Trophoblast cell (in vitro differentiated cells and primary cell): Measurements from ENCODE around the gene GADD45B.

Experiments used
- DNase-seq, 2 donors: peaks; one replicate each; pipeline ENCODE4 v3.0.0-alpha.2; 2016
- H2AFZ ChIP-seq: 2 replicates; pipeline ENCODE4 v1.6.1; 2013; ENCODE audit warnings: low read length, moderate library complexity, mild to moderate bottlenecking; ENCODE audit not compliant: insufficient read depth, poor library complexity
- H2AK5ac ChIP-seq: 2 replicates; pipeline ENCODE4 v1.6.1; 2013; ENCODE audit warnings: mild to moderate bottlenecking, low read length
- H2BK120ac ChIP-seq: 2 replicates; pipeline ENCODE4 v1.6.1; 2013; ENCODE audit warnings: low read length, mild to moderate bottlenecking, moderate library complexity; ENCODE audit not compliant: insufficient read depth, poor library complexity
- H2BK12ac ChIP-seq: 2 replicates; pipeline ENCODE4 v1.6.1; 2013; ENCODE audit warnings: mild to moderate bottlenecking, low read length, moderate library complexity
- H2BK5ac ChIP-seq: 2 replicates; pipeline ENCODE4 v1.6.1; 2013; ENCODE audit warnings: low read length, low read depth, moderate library complexity, mild to moderate bottlenecking; ENCODE audit not compliant: poor library complexity
- H3K14ac ChIP-seq: 2 replicates; pipeline ENCODE4 v1.6.1; 2013; ENCODE audit warnings: mild to moderate bottlenecking, low read length
- H3K18ac ChIP-seq: 2 replicates; pipeline ENCODE4 v1.6.1; 2013; ENCODE audit warnings: mild to moderate bottlenecking, low read length
- H3K23ac ChIP-seq: 2 replicates; pipeline ENCODE4 v1.6.1; 2013; ENCODE audit warnings: low read length
- H3K27ac ChIP-seq: 2 replicates; pipeline ENCODE4 v1.5.1; 2013; ENCODE audit warnings: low read depth, mild to moderate bottlenecking, inconsistent platforms, low read length, moderate library complexity
- H3K27me3 ChIP-seq: 2 replicates; pipeline ENCODE4 v1.6.1; 2013; ENCODE audit warnings: inconsistent platforms, mild to moderate bottlenecking, low read length, moderate library complexity; ENCODE audit not compliant: insufficient read depth
- H3K36me3 ChIP-seq, 2 experiments: 1 replicate in 1 of 2; 2 replicates in 1 of 2; pipeline ENCODE4 v1.6.1; 2013; ENCODE audit warnings: low read length in 2 of 2, mild to moderate bottlenecking in 2 of 2, moderate library complexity in 1 of 2; ENCODE audit not compliant: insufficient read depth in 2 of 2, control insufficient read depth in 1 of 2
- H3K4ac ChIP-seq: 2 replicates; pipeline ENCODE4 v1.6.1; 2013; ENCODE audit warnings: low read depth, mild to moderate bottlenecking, low read length, moderate library complexity
- H3K4me1 ChIP-seq, 2 experiments: 1 replicate in 1 of 2; 2 replicates in 1 of 2; pipeline ENCODE4 v1.6.1; 2013; ENCODE audit warnings: low read length in 2 of 2, mild to moderate bottlenecking in 2 of 2, moderate library complexity in 1 of 2; ENCODE audit not compliant: insufficient read depth in 2 of 2, control insufficient read depth in 1 of 2
- H3K4me2 ChIP-seq: 2 replicates; pipeline ENCODE4 v1.6.1; 2013; ENCODE audit warnings: inconsistent platforms, mild to moderate bottlenecking, low read length, moderate library complexity
- H3K4me3 ChIP-seq: 2 replicates; pipeline ENCODE4 v1.5.1; 2013; ENCODE audit warnings: mild to moderate bottlenecking, low read depth, low read length, inconsistent platforms
- H3K79me1 ChIP-seq: one replicate; pipeline ENCODE4 v1.6.1; 2013; ENCODE audit warnings: low read length
- H3K79me2 ChIP-seq: 2 replicates; pipeline ENCODE4 v1.6.1; 2013; ENCODE audit warnings: low read length, mild to moderate bottlenecking; ENCODE audit not compliant: control insufficient read depth, insufficient read depth, poor library complexity
- H3K9ac ChIP-seq: 2 replicates; pipeline ENCODE4 v1.6.1; 2013; ENCODE audit warnings: mild to moderate bottlenecking, low read length
- H3K9me3 ChIP-seq: 2 replicates; pipeline ENCODE4 v1.6.1; 2013; ENCODE audit warnings: low read depth, mild to moderate bottlenecking, control low read depth, inconsistent platforms, low read length; ENCODE audit not compliant: insufficient read depth
- H4K12ac ChIP-seq: 2 replicates; pipeline ENCODE4 v1.6.1; 2013; ENCODE audit warnings: low read depth, mild to moderate bottlenecking, low read length, moderate library complexity
- H4K8ac ChIP-seq: 2 replicates; pipeline ENCODE4 v1.6.1; 2013; ENCODE audit warnings: low read depth, mild to moderate bottlenecking, low read length, moderate library complexity
- H4K91ac ChIP-seq: one replicate; pipeline ENCODE4 v1.6.1; 2013; ENCODE audit warnings: low read depth, mild to moderate bottlenecking, low read length, moderate library complexity
- WGBS: extraction: QIAGEN DNeasy Blood & Tissue Kit; methylation state at CpG from one replicate; pipeline ENCODE4 v1.1.7; 2013; ENCODE audit warnings: missing lambda C conversion rate; ENCODE audit not compliant: insufficient read length, insufficient coverage; ENCODE audit errors: extremely low coverage; 5-methylcytosine and 5-hydroxymethylcytosine counted together

GADD45B gene

GRCh38 chr19:2441096-2441752, 34.7 kb upstream of the GADD45B start:
- peak overlapping the region; percentile 5 for H3K18ac ChIP-seq
- peak overlapping the region; percentile 19 for H3K4ac ChIP-seq
- H3K27me3 ChIP-seq = no peaks in the 10 kb centered on the region
- no peak for DNase-seq
- H4K91ac ChIP-seq = no peak overlapping the region
- no peaks in the 10 kb centered on the region for H3K79me1 ChIP-seq
- no peak overlapping the region for H2AFZ ChIP-seq
- no peak overlapping the region for H3K14ac ChIP-seq
- no peaks in the 10 kb centered on the region for H3K79me2 ChIP-seq
- H3K36me3 ChIP-seq = peaks cover 68 to 71% of the 10 kb centered on the region in 2 experiments
- no peaks in the 10 kb centered on the region for H3K4me1 ChIP-seq
- H4K12ac ChIP-seq = no peak overlapping the region
- H2BK12ac ChIP-seq = no peak overlapping the region
- no peak overlapping the region for H3K4me2 ChIP-seq
- no CpG with 5 or more reads among the region's 26 CpGs for WGBS
- H2BK5ac ChIP-seq = no peak overlapping the region
- H3K9ac ChIP-seq = no peak overlapping the region
- H3K9me3 ChIP-seq = peaks cover 3% of the 10 kb centered on the region
- H3K4me3 ChIP-seq = no peak overlapping the region
- no peak overlapping the region for H3K23ac ChIP-seq
- no peak overlapping the region for H4K8ac ChIP-seq
- H3K27ac ChIP-seq = no peak overlapping the region
- no peak overlapping the region for H2AK5ac ChIP-seq
- H2BK120ac ChIP-seq = no peak overlapping the region

DNA sequence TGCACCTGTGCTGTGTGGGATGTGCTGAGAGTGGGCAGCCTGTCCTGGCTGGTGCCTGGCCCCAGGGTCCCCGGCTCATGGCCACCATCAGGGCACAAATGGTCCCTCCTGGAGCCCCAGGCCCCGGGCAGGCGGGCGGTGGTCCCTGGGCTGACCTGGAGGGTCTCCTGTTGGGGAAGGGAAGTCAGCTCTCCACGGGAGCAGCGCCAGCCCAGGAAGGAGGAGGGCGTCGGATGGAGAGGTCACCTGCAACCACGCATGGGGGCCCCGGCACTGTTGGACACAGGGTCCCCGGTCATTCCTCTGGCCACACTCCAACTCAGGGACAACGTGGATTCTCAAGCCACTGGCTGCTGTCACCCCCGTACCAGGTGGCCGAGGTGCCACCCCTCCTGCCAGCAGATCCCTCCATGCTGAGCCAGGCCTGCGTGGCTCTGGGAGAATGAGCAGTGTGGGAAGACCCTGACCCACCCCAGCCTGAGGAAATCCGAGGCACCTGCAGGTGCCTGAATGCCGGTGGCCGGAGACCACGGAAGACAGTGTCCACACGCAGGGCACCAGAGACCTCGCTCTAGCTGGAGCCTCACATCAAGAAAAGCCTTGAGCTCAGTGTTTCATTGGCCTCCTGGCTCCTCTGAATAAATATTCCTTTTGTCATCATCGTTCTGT, 32.7 kb upstream of the GADD45B start:
- Histone ChIP-seq H3K79me2 (peaks cover 10% of the 10 kb centered on the region), H3K9ac (no peak overlapping the region), H3K4me3 (no peak overlapping the region), H3K4ac (peak overlapping the region; percentile 3), H4K8ac (no peak overlapping the region), H3K36me3 (peaks cover 62 to 67% of the 10 kb centered on the region in 2 experiments), H3K4me1 (no peaks in the 10 kb centered on the region), H4K91ac (no peak overlapping the region), H3K9me3 (peaks cover 3% of the 10 kb centered on the region), H2AFZ (no peak overlapping the region), H2BK120ac (no peak overlapping the region), H3K27ac (no peak overlapping the region), H2BK5ac (no peak overlapping the region), H3K14ac (no peak overlapping the region), H3K79me1 (no peaks in the 10 kb centered on the region), H3K4me2 (no peak overlapping the region), H3K18ac (no peak overlapping the region), H3K27me3 (no peaks in the 10 kb centered on the region), H4K12ac (no peak overlapping the region), H2AK5ac (no peak overlapping the region), H3K23ac (no peak overlapping the region), H2BK12ac (no peak overlapping the region)
- WGBS = no CpG with 5 or more reads among the region's 22 CpGs
- DNase-seq = no peak

DNA sequence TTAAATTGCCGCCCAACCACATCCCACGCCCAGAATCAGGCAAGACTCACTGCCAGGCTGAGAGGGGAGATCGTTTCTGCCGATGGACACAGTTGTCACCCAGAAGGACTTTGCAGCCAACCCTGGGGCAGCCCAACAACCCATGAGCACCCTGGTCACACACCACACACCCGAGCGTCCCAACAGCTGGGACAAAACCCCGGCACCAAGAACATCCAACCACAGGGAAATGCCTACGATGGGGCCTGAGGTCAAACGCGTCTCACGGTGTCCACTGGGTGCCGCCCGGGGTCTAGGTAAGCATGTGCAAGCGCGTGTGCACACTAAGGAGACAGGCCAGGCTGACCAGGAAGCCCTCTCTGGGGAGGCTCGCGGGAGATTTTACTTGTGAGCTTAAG, 32.1 kb upstream of the GADD45B start:
- Histone ChIP-seq H3K4me1 (no peaks in the 10 kb centered on the region), H3K4me3 (no peak overlapping the region), H3K27ac (no peak overlapping the region), H2BK12ac (no peak overlapping the region), H3K4ac (peak overlapping the region; percentile 3), H4K8ac (no peak overlapping the region), H4K91ac (no peak overlapping the region), H2BK120ac (no peak overlapping the region), H3K79me1 (no peaks in the 10 kb centered on the region), H2AK5ac (no peak overlapping the region), H3K4me2 (no peak overlapping the region), H3K27me3 (no peaks in the 10 kb centered on the region), H2AFZ (no peak overlapping the region), H3K9me3 (no peaks in the 10 kb centered on the region), H3K9ac (no peak overlapping the region), H3K18ac (no peak overlapping the region), H3K23ac (no peak overlapping the region), H3K79me2 (peaks cover 12% of the 10 kb centered on the region), H3K14ac (no peak overlapping the region), H4K12ac (no peak overlapping the region), H2BK5ac (no peak overlapping the region), H3K36me3 (peaks cover 59 to 65% of the 10 kb centered on the region in 2 experiments)
- DNase-seq = no peak
- no CpG with 5 or more reads among the region's 17 CpGs for WGBS

DNA sequence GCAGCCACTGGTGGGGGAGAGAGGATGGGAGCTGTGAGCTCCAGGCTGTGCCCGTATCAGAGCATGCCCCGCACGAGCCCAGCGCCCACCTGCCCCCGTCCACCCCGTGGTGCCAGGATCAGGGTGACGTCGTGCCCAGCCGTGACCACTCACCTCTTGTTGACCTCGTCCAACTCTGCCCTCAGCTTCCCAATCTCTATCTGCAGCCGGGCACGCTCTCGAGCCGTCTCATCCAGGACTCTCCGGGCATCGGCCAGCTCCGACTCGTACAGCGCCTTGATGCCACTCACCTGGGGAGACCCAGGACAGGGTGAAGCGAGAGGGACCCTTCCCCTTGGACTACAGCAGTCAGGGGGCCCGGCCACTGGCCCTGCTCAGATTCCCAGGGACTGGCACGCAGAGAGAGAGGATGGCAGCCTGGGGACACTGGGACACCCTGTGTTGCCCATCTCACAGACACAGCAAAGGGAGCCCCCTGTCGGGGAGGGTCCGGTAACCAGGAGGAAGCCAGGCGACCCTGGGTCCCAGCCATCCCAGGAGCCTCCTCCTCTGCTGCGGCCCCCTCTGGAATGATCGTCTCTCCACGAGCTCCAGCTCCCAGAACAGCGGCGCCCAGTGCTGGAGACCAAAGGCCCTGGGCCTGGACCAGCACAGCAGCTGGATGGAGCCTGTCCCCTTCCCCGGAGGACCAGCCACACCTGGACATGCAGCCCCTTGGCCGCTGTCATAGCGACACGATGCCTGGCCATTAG, 31.5 kb upstream of the GADD45B start:
- Histone ChIP-seq H2AFZ (no peak overlapping the region), H2BK120ac (no peak overlapping the region), H3K23ac (no peak overlapping the region), H3K4me1 (no peaks in the 10 kb centered on the region), H3K79me2 (peaks cover 12% of the 10 kb centered on the region), H3K36me3 (peaks cover 59 to 65% of the 10 kb centered on the region in 2 experiments), H4K91ac (no peak overlapping the region), H3K4me2 (no peak overlapping the region), H2BK5ac (no peak overlapping the region), H3K27ac (no peak overlapping the region), H4K12ac (no peak overlapping the region), H3K79me1 (no peaks in the 10 kb centered on the region), H3K9me3 (no peaks in the 10 kb centered on the region), H3K4ac (peak overlapping the region; percentile 16), H3K14ac (no peak overlapping the region), H3K4me3 (no peak overlapping the region), H3K9ac (no peak overlapping the region), H3K18ac (peak overlapping the region; percentile 1), H3K27me3 (no peaks in the 10 kb centered on the region), H4K8ac (no peak overlapping the region), H2BK12ac (no peak overlapping the region), H2AK5ac (no peak overlapping the region)
- no peak for DNase-seq
- no CpG with 5 or more reads among the region's 34 CpGs for WGBS
